NCI-H128 (cell line): ENCODE data around the gene TMC6.
"Not testable (repeated sequence)": the region's sequence is repeated elsewhere in the genome, so short reads cannot be mapped to it uniquely, and the experiment has no call there.

Source experiments
- DNase-seq: peaks from one replicate; lab custom pipeline; 2025; ENCODE audit not compliant: unreplicated experiment; lab: John Stamatoyannopoulos, UW

The TMC6 gene, protein sequence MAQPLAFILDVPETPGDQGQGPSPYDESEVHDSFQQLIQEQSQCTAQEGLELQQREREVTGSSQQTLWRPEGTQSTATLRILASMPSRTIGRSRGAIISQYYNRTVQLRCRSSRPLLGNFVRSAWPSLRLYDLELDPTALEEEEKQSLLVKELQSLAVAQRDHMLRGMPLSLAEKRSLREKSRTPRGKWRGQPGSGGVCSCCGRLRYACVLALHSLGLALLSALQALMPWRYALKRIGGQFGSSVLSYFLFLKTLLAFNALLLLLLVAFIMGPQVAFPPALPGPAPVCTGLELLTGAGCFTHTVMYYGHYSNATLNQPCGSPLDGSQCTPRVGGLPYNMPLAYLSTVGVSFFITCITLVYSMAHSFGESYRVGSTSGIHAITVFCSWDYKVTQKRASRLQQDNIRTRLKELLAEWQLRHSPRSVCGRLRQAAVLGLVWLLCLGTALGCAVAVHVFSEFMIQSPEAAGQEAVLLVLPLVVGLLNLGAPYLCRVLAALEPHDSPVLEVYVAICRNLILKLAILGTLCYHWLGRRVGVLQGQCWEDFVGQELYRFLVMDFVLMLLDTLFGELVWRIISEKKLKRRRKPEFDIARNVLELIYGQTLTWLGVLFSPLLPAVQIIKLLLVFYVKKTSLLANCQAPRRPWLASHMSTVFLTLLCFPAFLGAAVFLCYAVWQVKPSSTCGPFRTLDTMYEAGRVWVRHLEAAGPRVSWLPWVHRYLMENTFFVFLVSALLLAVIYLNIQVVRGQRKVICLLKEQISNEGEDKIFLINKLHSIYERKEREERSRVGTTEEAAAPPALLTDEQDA

DNA sequence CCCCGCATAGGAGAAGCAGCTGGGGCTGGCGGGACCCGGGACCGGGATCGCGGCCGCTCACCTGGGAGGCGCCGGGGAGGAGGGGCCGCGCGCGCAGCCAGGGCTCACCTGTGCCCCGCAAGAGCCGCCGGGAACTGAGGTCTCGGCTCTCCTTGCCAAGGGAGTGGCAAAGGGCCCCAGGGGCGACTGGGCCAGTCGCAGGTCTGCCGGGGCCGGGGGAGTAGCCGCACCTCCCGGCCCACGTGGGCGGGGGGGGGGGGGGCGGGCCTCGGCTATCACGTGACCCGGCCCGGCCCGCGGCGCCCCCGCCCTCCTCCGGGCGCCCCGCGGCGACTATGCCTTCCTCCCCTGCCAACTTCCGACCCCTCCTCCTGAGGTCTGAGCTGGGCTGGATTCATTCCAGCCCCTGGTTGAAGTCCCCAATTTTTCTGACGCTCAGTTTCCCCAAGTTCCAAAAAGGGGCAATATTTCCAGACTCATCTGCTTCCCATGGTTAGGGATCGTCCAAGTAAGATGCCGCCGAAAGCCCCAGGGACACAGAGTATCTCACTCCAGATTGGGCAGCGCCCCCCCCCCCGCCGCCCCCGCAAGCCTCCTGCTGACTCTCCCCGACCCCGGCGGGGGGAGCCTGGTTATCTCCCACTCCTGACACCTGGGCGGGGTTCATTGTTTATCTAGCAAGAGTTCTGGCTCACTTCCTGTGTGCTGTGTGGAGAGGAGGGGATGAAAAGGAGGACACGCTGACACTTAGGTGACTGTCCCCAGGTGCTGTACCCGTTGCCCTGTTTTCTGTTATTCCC lies at the start of gene TMC6:
TMC6 (minus strand) TSS at position 205 of the 800 bp plus-strand sequence. CDS start 1,923 bp downstream, outside the sequence.
- no peak for DNase-seq

DNA sequence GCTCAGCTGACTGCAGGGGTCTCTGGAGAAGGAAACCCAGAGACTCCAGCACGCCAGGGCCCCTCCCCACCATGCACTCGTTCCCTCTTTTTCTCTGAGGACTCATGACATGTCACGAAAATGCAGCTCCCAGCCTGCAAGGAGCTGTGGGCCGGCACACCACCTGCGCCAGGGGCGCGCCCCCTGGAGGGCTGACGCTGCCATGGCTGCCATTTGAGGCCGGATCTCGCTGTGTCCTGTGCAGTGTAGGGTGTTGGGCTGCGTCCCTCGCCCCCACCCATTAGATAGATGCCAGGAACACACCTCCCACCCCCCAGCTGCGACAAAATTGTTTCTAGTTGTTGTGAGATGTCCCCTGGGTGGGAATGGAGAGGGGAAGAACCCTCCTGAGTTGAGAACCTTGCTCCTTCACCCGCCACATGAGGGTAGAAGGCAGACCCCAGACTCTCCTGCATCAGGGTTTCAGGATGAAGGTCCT lies 48.0 kb upstream of the TMC6 start:
- DNase-seq, result no peak

DNA sequence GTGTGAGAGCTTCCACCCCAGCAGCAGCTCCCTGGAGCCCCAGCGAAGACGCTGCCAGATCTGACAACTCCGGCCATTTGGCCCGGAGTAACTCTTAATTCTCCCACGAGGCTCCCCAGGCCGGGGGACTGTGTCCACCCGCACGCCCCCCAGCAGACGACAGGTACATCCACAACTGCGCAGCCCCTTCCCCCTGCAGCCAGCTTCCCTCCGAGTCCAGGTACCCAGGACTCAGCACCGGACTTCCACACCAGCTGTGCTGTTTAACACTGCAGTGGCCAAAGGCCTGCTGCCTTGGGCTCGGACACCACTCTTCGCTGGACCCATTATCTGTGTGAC lies 47.1 kb upstream of the TMC6 start:
- DNase-seq, result no peak

DNA sequence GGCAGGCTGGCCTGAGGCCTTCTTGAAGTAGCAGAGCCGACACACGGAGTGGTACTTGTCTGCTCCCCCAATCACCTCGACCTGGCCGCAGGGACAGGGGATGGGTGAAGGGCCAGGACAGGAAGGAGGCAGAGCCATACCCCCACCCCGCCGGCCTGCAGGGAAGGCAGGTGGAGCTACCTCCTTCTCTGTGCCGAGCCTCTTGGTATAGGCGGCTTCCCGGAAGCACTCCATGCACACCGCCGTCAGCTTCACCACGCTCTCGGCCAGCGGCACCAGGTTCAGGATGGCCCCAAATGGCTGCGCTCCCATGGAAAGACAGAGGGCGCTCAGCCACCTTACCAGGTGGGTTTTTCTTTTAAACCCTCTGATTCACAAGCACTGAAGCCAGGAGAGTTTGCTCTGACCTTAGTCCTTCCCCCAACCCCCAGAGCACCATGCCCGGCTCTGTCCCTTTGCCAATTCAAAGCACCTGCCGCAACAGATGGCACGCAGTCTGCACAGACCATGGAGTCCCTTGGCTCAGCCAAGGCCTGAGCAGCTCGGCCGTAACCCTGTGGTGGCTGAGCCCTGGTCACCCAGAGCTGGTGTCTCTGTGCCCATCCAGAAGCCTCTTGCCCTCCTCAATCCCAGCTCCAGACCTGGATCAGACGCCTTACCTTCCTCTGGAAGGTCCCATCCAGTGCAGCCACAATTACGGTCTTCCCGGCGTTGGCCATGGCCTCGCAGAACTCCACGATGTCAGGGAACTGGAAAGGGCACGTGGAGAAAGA lies 46.5 kb upstream of the TMC6 start:
- no peak for DNase-seq

DNA sequence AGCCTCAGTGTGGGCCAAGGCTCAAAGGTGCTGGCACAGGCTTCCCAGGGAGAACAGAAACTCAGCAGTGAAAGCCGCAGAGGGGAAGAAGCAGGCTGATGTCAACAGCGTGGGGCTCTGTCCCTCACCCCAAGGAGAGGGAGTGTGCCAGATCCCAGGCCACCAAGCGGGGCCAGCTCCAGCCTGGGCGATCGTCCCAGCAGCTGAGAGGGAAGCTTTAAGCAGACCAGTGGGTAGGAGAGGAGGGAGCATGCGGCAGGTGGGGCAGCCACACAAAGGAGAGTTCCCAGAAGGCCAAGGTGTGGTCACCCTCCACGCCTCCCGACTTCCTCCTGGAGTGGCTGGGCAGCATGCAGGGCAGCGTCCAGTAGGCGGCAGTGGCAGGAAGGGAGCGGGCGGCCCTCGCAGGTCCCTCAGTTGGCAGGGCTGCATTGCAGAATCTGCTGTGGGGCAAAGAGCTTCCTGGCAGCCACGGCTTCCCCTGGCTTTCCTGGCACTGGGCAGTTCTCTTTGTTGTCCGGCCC lies 45.9 kb upstream of the TMC6 start:
- no peak for DNase-seq

DNA sequence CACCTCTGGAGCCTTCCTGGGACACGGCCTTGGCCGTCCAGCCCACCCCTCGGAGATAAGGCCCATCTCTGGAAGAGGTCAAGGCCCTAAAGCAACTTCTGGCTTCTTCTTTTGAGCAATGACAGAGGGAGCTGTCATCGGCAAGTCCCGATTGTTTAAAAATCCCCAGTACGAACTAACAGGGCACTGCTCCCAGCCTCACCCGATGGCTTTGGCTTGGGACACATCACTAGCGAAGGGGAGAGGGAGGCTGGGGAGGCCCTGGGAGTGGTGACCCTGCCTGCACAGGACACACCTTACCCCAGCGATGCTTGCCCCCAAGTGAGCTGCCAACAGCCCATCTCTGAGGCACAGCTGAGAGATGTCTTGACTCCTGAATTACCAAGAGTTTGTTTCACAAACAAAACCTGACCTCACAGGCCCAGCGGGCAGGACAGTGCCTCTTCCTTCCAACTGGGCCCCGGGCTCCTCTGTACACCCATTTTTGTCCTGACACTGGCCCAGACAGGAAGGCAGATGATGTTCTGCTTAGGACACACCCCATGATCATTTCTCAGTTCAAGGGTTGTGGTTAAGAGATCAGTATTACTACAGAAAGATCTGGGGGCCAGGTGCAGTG lies 44.7 kb upstream of the TMC6 start:
- DNase-seq, result no peak

DNA sequence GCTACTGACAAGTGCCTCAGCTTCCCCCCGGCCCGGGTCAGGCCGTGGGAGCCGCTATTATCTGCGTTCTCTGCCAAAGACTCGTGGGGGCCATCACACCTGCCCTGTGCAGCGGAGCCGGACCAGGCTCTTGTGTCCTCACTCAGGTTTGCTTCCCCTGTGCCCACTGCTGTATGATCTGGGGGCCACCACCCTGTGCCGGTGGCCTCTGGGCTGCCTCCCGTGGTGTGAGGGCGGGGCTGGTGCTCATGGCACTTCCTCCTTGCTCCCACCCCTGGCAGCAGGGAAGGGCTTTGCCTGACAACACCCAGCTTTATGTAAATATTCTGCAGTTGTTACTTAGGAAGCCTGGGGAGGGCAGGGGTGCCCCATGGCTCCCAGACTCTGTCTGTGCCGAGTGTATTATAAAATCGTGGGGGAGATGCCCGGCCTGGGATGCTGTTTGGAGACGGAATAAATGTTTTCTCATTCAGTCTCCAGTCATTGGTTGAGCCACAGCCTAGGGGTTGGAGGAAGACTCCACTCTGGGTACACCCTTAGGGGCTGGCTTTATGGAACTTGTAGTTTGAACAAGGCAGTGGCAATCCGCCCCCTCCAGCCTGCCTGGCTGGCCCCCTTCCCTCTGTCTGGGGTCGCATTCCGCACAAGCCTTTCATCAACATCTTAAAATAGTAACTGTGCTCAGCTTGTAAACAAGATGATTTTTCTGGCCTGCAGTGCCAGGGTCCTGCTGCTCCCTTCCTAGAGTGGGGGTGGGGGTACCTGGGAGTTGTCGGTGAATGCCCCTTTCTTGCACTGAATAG lies 43.9 kb upstream of the TMC6 start:
- DNase-seq, result no peak

DNA sequence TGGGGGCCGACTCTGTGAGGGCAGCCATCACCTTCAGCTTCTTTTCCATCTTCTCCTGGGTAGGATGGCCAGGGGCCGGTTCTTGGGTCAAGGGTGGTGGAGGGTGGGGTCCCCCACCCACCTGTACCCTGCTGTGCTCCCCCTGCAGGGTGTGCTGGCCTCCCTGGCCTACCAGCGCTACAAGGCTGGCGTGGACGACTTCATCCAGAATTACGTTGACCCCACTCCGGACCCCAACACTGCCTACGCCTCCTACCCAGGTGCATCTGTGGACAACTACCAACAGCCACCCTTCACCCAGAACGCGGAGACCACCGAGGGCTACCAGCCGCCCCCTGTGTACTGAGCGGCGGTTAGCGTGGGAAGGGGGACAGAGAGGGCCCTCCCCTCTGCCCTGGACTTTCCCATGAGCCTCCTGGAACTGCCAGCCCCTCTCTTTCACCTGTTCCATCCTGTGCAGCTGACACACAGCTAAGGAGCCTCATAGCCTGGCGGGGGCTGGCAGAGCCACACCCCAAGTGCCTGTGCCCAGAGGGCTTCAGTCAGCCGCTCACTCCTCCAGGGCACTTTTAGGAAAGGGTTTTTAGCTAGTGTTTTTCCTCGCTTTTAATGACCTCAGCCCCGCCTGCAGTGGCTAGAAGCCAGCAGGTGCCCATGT lies 43.2 kb upstream of the TMC6 start:
- DNase-seq, result not testable (repeated sequence)

DNA sequence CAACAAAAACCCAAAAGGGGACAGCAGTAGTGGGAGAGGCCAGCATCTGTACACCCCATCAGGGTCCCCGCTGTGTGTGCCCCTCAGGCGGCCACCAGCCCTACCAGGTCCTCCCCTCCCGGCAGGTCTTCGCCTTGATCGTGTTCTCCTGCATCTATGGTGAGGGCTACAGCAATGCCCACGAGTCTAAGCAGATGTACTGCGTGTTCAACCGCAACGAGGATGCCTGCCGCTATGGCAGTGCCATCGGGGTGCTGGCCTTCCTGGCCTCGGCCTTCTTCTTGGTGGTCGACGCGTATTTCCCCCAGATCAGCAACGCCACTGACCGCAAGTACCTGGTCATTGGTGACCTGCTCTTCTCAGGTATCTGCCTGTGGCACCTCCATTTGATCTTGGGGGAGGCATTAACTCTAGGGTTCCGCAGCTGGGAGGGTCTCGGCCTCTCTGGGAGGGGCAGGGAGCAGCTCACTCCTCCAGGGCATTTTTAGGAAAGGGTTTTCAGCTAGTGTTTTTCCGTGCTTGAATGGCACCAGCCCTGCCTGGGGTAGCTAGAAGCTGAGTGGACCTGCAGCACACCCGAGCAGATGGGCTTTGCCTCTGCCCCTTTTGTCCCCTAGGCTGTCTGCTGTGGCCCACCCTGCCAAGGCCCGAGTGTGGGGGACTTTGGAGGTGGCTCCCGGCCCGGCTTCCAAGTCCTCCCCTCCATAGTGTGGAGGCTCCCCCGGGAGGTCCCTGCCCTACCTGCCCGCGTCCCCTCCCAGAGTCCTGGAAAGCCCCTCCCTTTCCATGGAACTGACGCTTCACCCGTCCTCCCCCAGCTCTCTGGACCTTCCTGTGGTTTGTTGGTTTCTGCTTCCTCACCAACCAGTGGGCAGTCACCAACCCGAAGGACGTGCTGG lies 42.4 kb upstream of the TMC6 start:
- DNase-seq, result no peak

DNA sequence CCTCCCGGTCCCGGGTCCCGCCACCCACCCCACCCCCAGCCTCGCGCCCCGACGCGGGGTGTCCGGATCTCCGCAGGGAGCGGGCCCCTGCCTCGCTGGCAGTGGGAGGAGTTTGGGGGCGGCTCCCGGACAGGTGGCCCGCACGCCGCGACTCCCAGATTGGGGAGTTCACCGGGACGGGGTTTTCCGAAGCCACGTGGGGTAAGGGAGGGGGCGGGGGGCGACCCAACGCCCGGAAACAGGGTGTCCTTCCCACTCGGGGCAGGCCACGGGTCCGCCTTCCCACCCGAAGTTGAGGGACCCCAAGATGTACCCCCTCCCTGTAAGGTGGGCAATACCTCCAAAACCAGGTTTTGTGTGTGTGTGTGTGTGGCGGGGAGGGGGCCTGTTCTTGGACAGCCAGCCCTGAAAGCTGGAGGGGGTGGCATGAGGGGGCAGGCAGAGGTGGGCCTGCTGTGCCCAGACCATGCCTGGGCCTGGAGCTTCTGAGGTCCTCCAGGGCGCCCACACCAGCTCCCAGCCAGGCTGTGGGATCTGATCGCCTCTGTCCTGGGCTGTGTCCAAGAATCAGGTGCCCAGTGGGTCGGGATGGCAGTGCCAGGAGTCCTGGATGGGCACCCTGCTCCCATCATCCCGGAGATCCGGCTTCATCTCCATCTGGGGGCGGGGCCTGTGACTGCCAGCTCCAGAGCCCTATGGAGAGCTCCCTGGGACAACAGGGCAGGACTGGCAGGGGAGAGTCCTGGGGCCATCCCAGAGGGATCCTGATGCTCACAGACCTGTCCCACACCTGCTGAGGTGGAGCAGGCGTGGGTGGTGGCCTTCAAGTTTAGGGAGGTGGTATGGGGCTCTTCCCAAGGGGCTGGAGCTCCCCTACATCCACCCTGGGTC lies 40.6 kb upstream of the TMC6 start:
- no peak for DNase-seq

DNA sequence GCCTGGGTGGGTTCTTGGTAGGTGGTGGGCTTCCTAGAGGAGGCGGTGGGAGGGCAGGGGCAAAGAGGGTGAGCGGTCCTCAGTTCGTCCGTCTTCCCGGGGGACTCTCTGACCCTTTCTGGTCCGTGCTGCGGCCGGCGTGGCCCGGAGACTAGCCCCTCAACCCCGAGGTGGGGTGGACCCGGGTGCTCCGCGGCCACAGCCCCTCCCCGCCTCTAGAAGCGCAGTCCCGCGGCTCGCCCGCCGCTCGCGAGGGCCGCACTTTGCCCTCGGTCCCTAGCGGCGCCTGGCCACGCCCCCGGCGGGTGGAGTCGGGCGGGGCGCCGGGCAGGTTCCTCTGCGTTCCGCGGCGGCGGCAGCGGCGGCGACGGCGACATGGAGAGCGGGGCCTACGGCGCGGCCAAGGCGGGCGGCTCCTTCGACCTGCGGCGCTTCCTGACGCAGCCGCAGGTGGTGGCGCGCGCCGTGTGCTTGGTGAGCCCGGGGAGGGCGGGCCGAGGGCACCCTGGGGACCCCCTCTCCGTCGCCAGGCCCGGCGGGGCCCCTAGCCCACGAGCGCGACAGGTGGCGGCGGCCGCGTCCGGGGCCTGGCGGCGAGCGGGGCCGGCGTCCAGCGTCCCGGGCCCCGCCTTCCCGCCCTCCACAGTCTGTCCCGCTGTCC lies 39.8 kb upstream of the TMC6 start, which contains the start of gene SYNGR2:
SYNGR2 (plus strand) TSS at position 340 of the 661 bp plus-strand sequence; CDS start at position 376, 36 bp downstream.
- peak; percentile 67 for DNase-seq

DNA sequence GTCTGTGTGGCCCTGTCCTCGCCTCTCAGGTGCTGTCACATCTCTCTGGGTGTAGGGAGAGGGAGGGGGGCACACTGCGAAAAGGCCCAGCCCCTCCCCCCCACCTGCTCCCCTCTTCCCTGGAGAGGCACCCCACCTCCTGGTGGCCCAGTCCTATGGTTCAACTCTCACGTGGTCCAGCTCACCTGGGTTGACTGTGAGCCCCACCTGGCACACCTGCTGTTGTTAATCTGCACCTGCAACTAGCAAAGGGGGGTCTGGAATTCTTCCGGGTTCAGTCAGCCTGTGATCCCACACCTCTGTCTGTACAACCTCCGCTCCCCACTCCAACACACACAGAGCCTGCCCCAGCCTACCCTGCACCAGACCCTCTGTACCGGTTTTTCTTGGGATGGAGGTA lies 37.9 kb upstream of the TMC6 start:
- no peak for DNase-seq

DNA sequence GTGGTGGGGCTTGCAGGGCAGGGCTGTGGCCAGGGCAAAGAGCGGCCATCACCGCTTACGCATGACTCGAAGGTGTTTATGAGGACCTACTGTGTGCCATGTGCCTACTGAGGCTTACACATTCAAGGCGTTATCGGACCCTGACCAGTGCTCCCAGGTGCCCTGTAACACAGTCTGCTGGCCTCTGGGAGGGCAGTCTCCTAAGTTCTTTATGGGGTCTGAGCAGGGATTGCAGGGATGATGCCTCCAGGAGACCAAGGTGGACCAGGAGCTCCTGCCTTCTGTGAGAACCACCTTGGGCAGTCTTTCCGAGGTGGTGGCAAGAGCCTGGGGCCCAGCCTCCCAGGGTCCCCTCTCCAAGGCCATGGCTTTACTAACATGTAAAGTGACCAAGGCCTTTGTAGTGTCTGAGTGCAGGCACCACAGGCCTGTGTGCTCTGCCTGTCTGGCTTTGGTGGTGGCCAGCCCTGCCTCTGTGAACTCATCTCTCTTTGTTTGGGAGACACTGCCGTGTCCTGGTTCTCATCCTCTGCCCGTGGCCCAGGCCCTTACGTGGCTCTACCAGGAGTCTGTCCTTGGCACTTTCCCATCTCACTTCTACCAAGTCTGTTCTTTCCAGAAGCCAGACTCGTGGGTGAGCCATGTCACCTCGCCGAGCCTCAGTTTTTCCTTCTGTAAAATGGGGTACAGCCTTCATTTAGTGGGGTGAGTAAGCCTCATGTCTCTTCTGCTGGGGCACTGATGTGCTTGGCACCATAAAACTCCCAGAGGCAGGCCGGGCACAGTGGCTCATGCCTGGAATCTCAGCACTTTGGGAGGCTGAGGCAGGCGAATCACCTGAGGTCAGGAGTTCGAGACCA lies 36.4 kb upstream of the TMC6 start:
- DNase-seq, result no peak

DNA sequence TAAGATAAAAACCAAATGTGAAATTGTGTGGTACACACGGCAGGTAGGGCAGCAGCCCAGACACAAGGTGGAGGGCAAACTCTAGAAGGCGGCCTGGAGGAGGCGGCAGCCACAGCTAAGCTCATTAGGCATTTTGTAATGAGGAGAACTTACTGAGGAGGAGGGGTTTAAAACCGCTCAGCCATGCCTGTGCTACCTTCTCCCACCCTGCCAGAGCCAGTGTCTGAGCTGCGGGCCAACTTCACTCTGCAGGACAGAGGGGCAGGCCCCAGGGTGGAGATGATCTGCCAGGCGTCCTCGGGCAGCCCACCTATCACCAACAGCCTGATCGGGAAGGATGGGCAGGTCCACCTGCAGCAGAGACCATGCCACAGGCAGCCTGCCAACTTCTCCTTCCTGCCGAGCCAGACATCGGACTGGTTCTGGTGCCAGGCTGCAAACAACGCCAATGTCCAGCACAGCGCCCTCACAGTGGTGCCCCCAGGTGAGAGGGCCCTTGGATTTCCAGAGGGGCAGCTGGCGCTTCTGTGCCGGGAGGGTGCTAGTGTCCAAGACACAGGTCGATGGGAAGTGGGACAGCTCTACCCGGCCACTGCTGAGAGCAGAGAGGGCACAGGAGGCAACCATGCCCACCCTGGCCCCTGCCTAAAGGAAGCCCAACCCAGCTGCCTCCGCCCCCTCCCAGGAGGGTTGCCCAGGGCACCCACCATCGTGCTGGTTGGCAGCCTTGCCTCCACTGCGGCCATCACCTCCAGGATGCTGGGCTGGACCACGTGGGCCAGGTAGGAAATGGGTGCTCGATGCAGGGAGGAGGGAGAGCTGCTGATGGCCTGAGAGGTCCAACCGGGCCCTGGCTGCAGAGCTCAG lies 35.6 kb upstream of the TMC6 start:
- no peak for DNase-seq
